ENCODE measurements around the gene TACC2.

DNA sequence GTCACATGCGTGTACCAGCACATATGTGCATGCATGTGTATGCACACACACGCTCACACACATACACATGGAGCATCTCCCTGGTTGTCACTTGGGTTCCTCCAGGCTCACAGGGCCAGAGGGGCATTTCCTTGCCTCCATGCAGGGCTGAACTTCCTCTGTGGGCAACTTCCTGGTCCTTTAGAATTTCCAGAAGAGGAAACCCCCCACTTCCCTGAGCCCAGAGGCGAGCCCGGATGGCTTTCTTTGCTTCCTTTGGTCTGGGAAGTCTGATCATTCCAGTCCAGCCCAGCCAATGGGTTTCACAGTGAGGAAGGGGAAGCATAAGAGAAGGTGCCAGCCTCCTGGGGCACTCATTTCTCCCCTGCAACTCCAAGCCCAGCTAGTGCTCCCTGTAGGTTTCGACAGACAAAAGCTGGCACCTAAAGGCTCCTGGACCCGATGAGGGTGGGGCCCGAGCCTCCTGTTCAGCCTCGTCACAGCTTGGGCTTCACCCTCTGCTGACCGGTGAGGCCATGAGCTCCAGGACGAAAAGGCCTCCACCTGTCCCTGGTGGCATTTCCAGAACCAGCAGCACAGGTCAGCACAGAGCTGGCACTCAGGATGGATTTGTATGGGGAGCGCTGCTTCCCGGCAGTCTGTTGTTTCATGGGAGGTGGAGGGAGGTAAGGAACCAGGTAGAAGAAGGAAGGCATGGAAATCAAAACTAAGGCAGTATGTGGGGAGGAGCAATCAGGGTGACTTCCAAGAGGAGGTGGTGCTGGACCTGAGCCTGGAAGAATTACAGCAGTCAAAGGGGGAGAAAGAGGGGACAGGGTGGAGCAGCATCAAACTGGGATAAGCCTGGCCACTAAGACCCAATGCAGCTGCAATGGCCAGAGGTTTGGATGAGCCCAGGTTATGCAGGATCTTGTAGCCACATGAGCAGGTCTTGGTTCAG lies 305.8 kb downstream of the TACC2 start:
- TF ChIP-seq, protein P1, sequence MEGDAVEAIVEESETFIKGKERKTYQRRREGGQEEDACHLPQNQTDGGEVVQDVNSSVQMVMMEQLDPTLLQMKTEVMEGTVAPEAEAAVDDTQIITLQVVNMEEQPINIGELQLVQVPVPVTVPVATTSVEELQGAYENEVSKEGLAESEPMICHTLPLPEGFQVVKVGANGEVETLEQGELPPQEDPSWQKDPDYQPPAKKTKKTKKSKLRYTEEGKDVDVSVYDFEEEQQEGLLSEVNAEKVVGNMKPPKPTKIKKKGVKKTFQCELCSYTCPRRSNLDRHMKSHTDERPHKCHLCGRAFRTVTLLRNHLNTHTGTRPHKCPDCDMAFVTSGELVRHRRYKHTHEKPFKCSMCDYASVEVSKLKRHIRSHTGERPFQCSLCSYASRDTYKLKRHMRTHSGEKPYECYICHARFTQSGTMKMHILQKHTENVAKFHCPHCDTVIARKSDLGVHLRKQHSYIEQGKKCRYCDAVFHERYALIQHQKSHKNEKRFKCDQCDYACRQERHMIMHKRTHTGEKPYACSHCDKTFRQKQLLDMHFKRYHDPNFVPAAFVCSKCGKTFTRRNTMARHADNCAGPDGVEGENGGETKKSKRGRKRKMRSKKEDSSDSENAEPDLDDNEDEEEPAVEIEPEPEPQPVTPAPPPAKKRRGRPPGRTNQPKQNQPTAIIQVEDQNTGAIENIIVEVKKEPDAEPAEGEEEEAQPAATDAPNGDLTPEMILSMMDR (IDR thresholded peaks at IDR 0.05): no peak
- TF ChIP-seq POLR2A (IDR thresholded peaks at IDR 0.05) (no peak), POLR2AphosphoS5 (IDR thresholded peaks at IDR 0.05) (no peak)

Measured in gastroesophageal sphincter (tissue), 3 donors.